HG02884 (cell line): ENCODE data around the gene FOXP1.

Experiments used
- ATAC-seq: cut with Tn5 transposase; IDR thresholded peaks from one replicate; pipeline ENCODE4 v1.9.1; 2021; ENCODE audit warnings: mild to moderate bottlenecking, moderate library complexity; ENCODE audit not compliant: unreplicated experiment

Gene FOXP1

GRCh38 chr3:71510510-71510909 is 73.0 kb downstream of the FOXP1 start:
- ATAC-seq, result no peak

- no peak for ATAC-seq
Measured at GRCh38 chr3:71509066-71509465, 74.5 kb downstream of the FOXP1 start.

DNA sequence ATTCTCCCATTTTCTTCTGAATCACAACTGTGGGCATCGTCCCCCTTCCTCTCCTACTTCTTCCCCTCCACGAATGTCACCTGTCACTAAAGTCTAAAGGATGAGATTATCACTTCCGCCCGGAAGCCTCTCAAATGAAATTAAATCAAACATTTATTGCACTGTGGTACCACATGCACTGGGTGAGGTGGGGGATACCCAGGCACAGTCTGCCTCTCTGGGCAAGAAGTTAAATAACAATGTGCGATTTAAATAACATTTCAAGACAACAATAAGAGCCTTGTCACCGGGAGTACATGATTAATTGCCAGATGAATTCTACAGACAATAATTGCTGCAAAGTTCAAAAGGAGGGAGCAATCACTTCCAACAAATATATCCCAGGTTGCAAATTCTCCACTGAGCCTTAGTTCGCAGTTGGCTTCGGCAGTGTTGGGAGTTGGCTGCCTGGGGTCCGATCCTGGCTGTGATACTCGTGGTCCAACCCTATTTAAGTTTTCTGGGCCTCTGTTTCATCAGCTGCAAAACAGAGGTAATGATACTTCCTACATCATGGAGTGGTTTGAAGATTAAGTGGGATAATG is 77.7 kb downstream of the FOXP1 start:
- ATAC-seq, result no peak

GRCh38 chr3:71504250-71505036 is 79.1 kb downstream of the FOXP1 start:
- ATAC-seq, result no peak

DNA sequence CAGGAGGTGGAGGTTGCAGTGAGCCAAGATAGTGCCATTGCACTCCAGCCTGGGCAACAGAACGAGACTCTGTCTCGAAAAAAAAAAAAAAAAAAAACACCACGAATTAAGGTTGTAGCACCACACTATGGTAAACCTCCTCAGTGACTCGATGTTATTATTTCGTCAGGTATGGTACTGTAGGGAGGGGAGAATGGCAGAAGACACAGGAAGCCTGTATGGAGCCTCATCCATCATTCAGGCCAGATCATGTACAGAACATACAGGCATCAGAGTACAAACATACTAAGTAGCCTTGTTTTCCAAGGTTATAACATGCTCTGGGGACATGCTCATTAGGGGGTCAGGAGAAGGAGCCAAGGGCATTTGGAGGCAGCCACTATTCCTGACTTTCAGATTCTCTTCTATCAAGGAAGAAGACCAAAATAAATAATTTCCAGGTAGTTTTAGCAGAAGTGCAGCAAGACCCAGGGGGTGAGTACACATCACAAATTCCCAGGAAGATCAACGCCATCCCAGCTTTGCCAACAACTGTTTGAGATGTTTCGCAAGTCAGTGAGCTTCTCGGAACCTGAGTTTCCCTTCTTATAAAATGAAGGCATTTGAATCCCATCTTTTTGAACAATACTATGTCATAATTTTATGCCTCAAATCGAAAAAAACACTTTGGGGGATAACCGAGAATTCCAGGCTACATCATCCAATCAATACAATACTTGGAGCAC is 79.8 kb downstream of the FOXP1 start:
- ATAC-seq, result no peak

- ATAC-seq, result no peak
Measured at GRCh38 chr3:71502066-71502625, 81.4 kb downstream of the FOXP1 start.

- ATAC-seq, result no peak
Measured at GRCh38 chr3:71500696-71501095, 82.8 kb downstream of the FOXP1 start.

- ATAC-seq, result no peak
Measured at GRCh38 chr3:71499227-71499876, 84.2 kb downstream of the FOXP1 start.

DNA sequence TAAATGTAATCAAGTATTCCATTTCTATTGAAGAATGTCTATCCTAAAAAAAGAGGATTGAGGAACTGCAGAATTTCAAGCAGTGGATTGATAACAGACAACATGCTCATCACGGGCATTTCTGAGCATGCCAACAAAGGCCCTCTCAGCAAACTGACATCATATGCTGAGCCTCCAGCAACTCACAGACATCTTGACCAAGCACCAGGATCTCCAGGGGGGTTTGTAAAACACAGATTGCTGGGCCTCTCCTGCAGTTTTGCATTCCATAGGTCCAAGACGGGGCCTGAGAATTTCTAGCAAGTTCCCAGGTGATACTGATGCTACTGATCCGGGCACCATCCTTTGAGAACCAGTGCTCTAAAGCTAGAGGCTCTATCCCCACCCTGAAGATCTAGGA is 85.0 kb downstream of the FOXP1 start:
- no peak for ATAC-seq

DNA sequence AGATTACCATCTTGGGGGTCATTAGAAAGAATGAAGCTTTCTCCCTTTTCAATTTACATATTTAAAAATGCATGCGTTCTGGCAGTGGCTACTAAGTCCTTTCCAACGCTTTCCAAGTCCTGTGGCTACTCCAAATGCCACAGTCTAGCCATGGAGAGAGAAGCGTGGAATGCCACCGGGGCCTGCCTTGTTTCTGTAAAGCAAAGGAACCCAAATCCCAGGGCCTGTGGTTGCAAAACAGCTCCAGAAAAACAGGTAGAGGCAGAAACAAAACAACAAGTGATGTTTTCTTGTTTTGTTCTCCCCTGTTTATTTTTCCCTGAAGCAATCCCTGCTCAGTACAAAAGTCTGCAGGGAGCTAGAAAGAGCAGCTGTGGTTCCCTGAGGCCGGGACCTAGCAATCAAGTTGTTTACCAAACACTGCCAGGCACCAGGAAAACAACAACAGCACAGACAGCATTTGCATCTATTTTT is 85.5 kb downstream of the FOXP1 start:
- ATAC-seq, result no peak

GRCh38 chr3:71497367-71497897 is 86.1 kb downstream of the FOXP1 start:
- ATAC-seq, result no peak

DNA sequence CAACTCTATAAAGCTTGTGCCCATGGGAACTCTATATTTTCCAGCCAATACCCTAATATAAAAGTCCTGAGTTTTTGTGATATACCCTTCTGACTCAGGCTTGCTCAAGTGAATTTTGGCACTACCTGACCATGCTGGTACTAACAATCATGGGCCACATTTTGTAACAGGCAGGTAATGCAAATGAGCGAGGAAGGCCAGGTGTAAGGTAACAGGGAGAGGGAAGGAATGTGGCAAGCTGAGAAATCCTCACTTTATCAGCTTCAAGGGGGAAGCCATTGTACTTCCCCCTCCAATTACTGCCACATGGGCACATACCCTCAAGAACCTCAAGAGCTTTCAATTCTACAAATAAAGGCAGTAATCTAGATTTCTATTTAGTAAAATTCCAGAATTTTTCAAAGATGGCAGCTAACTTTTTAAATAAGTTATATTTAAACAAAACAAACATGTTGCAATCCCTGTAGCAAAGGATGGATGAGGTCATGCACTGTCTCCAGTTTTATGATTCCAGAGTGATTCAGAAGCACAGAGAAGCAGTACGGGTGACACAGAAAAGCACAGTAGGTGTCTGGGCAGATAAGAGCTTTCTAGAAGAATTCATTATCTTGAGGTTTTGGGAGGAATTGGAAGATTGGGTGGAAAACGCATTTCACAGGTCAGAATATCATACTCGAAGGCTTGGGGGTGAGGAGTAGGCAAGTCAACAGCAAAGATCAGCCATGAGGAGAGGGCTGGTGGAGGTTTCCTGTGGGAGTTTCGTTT is 87.6 kb downstream of the FOXP1 start:
- ATAC-seq, result no peak

GRCh38 chr3:71494212-71494611 is 89.3 kb downstream of the FOXP1 start:
- no peak for ATAC-seq

DNA sequence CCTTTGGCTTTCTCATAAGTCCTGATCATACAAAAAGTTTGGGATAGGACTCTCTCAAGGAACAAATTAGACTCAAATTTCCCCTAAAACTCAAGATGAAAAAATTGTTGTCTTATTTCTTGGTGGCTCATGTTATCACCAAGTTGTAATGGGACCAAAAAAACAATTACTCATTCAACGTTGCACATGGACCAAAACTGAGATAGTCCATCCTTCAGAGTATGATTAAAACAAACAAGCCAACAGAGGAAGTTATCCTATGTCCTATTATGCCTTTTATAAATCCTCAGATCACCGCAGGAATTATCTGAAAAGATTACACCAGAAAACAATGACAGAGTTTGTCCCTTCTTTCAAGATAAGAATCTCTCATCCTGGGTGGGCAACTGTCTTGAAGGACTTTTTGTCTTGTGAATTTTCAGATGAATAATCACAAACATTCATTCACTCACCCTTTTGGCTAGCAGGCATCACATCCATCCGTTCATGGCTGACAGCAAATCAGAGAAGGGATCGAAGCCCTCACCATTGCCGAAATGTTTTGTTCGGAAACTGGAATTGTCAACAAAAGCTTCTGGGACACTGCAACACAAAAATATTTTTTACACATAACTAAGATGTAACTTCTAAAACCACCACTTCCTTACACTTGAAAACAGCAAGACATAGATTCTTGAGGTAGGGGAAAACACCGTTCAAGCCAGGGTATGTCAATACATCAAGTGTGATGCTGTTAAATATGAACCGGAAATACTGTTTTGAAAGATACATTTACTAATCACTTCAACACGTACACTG is 90.4 kb downstream of the FOXP1 start:
- no peak for ATAC-seq

- no peak for ATAC-seq
Measured at GRCh38 chr3:71492566-71492965, 91.0 kb downstream of the FOXP1 start.

DNA sequence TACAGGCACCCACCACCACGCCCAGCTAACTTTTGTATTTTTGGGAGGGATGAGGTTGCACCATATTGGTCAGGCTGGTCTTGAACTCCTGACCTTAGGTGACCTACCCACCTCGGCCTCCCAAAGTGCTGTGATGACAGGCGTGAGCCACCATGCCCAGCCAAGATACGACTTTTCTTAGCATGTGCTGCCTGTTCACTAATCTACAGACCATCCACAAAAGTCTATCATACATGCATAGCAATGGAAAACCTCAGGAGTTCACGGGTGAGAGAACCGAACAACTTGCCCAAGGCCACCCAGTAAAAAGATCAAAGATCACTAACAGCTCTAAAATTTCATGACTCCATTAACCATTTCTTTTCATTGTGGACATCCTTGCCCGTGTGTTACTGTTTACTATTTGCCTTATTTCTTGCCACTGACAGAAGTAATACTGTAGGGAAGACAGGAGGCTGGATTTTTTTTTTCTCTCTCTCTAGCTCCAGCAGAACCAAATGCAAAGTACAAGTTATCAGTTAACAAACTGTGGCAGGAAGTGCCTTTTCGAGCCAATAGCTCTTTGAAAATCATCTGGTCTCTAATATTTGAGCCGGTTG is 92.3 kb downstream of the FOXP1 start:
- no peak for ATAC-seq

- ATAC-seq, result no peak
Measured at GRCh38 chr3:71490692-71491091, 92.8 kb downstream of the FOXP1 start.

DNA sequence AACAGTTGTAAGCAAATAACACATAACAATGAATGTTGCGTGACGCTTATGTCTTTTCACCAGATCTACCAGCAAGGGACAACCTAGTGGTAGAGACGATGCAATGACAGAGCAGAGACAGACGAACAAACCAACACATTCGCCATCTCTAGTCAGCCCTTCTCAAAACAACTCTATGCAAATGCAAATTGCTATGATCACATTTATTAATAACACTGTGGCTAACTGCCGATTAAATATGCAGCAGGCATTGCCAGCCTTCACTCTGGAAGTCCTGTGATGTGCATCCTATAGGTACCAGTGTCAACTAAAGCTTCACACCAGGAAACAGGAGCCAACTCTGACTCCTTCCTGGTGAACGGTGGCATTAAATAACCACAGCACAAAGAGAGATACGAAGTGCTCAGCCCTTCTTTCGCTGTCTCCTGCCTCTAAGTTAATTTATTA is 94.2 kb downstream of the FOXP1 start:
- no peak for ATAC-seq

DNA sequence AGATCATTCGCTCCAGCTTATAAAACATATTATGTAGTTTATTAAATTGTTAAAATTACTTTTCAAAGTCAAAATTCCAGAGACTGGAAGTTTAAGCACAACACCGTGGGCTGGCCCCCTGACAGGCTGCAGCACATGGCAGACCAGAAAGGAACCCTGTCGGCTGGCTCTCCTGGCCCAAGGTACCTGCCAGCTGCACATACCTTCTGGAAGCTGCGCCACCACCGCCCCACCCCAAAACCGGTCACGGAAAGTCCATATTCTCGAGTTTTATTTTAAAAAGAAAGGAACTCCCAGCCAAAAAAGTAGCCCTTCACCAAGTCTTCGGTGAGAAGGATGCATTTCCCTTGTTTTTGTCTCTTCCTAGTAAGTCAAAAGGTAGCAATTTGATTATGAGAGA is 94.6 kb downstream of the FOXP1 start:
- ATAC-seq, result no peak
